K562 (cell line): Measurements from ENCODE around the gene ADCYAP1. TPM values are rescaled to one million over a fixed set of nuclear protein-coding genes. Genes with fewer than 3 reads are reported as not detected.

Experiments
- ATAC-seq: fragments of 200-7000 bp; cut with Tn5 transposase; 3 replicates; pipeline ENCODE4 v1.9.1; 2020; ENCODE audit warnings: moderate library complexity
- BruUV-seq: library from RNA; stranded (reverse); fragments of 400-500 nt; replicated peaks from 2 replicates; lab custom pipeline; 2021; lab: Mats Ljungman, UMichigan
- CTCF ChIA-PET: fragments of 300-600 bp; formaldehyde crosslinking; extraction: SDS; loops from one replicate; lab custom pipeline; 2021; ENCODE audit warnings: low intra/inter-chr PET ratio; lab: Yijun Ruan, JAX
- POLR2A ChIA-PET: fragments of 300-600, 350-650 bp; sonication (Branson Sonifier 250); formaldehyde crosslinking; extraction: SDS; loops from one replicate; lab custom pipeline; 2021; ENCODE audit warnings: antibody characterized with exemption, inconsistent platforms; lab: Yijun Ruan, JAX
- DNase-seq, 4 experiments: peaks; one replicate each; pipeline versions ENCODE4 v3.0.0 to v3.0.0-alpha.2; 2011 to 2018; ENCODE audit warnings: low spot score in 3 of 4, mixed read lengths in 3 of 4; ENCODE audit errors: extremely low read depth in 1 of 4
- FAIRE-seq: peaks from 2 replicates; lab custom pipeline; 2011; peaks lifted over from hg19 to GRCh38; lab: Jason Lieb, UNC
- H2AFZ ChIP-seq: 2 replicates; pipeline ENCODE4 v1.6.0; 2011; ENCODE audit warnings: low read depth, low read length, control low read depth, inconsistent platforms
- H3K27ac ChIP-seq: fragments of 200-600 bp; 3 replicates; pipeline ENCODE4 v1.8.0; 2011; ENCODE audit warnings: low read depth, mild to moderate bottlenecking, control low read depth, inconsistent platforms, low read length, moderate library complexity, mixed read lengths; ENCODE audit errors: extremely low read depth
- H3K27me3 ChIP-seq, 2 experiments: fragments of 300-600 bp in 1 of 2; 2 replicates in 1 of 2; 3 replicates in 1 of 2; pipeline versions ENCODE4 v1.6.0 to v1.8.0; 2011; ENCODE audit warnings: inconsistent platforms in 2 of 2, low read length in 2 of 2, mild to moderate bottlenecking in 1 of 2, mixed read lengths in 1 of 2, moderate library complexity in 1 of 2; ENCODE audit not compliant: control insufficient read depth in 2 of 2, insufficient read depth in 2 of 2
- H3K36me3 ChIP-seq: fragments of 300-600 bp; 3 replicates; pipeline ENCODE4 v1.8.0; 2011; ENCODE audit warnings: mild to moderate bottlenecking, low read length, inconsistent platforms; ENCODE audit not compliant: control insufficient read depth, insufficient read depth
- H3K4me1 ChIP-seq, 2 experiments: fragments of 200-600 bp in 1 of 2; replicated peaks in 1 of 2; 2 replicates in 1 of 2; 3 replicates in 1 of 2; pipeline versions ENCODE4 v1.5.1 to v1.8.0; 2011; ENCODE audit warnings: inconsistent platforms in 2 of 2, low read length in 2 of 2, mild to moderate bottlenecking in 1 of 2, mixed read lengths in 1 of 2, moderate library complexity in 1 of 2; ENCODE audit not compliant: control insufficient read depth in 2 of 2, insufficient read depth in 2 of 2
- H3K4me2 ChIP-seq: 2 replicates; pipeline ENCODE4 v1.6.1; 2011; ENCODE audit warnings: low read length, control low read depth, inconsistent platforms, mixed read lengths; ENCODE audit not compliant: insufficient read depth
- H3K4me3 ChIP-seq: fragments of 200-600 bp; sonication (generic), shearing (Covaris generic); 2 replicates; pipeline ENCODE4 v1.5.1; 2016; ENCODE audit warnings: control low read depth, inconsistent platforms
- H3K79me2 ChIP-seq: fragments of 200-600 bp; 3 replicates; pipeline ENCODE4 v1.8.0; 2011; ENCODE audit warnings: low read length, inconsistent platforms; ENCODE audit not compliant: control insufficient read depth, insufficient read depth
- H3K9ac ChIP-seq, 2 experiments: 2 replicates each; pipeline versions ENCODE4 v1.6.0 to v1.6.1; 2011; ENCODE audit warnings: low read depth in 2 of 2, low read length in 2 of 2, control low read depth in 1 of 2, inconsistent platforms in 1 of 2, mild to moderate bottlenecking in 1 of 2, mixed read lengths in 1 of 2; ENCODE audit not compliant: insufficient read depth in 1 of 2
- H3K9me1 ChIP-seq: one replicate; pipeline ENCODE4 v1.6.0; 2011; ENCODE audit warnings: inconsistent platforms, mild to moderate bottlenecking, low read length, moderate library complexity; ENCODE audit not compliant: control insufficient read depth, insufficient read depth
- H3K9me3 ChIP-seq: replicated peaks from 2 replicates; pipeline ENCODE4 v1.5.1; 2011; ENCODE audit warnings: low read depth, low read length, inconsistent platforms; ENCODE audit not compliant: control insufficient read depth, insufficient read depth
- H4K20me1 ChIP-seq: replicated peaks from 2 replicates; pipeline ENCODE4 v1.6.1; 2011; ENCODE audit warnings: low read length, inconsistent platforms, mixed read lengths; ENCODE audit not compliant: control insufficient read depth, insufficient read depth
- CREM ChIP-seq: IDR thresholded peaks from 2 replicates; pipeline ENCODE4 v1.6.1; 2014; ENCODE audit warnings: antibody characterized with exemption, low read depth
- EHMT2 ChIP-seq: fragments of 450-650 bp; IDR thresholded peaks from 2 replicates; pipeline ENCODE4 v1.6.1; 2018; ENCODE audit warnings: antibody characterized with exemption
- KAT2B ChIP-seq: IDR thresholded peaks from one replicate; pipeline ENCODE4 v1.6.1; 2012; ENCODE audit warnings: low read depth, mild to moderate bottlenecking, control low read depth, inconsistent platforms, low read length, moderate library complexity
- KLF10 ChIP-seq: fragments of 250-450 bp; sonication (Bioruptor Pico); IDR thresholded peaks from 2 replicates; pipeline ENCODE4 v1.6.1; 2021; ENCODE audit warnings: matching md5 sums
- MAFK ChIP-seq: IDR thresholded peaks from 2 replicates; pipeline ENCODE4 v1.6.1; 2011; ENCODE audit warnings: low read length, improper control_type of control experiment
- MEF2A ChIP-seq: IDR thresholded peaks from 2 replicates; pipeline ENCODE4 v1.6.1; 2011; ENCODE audit warnings: low read depth, mild to moderate bottlenecking, low read length, moderate library complexity; ENCODE audit not compliant: control insufficient read depth
- NCOA6 ChIP-seq: fragments of 450-650 bp; IDR thresholded peaks from 2 replicates; pipeline ENCODE4 v1.6.1; 2017; ENCODE audit warnings: mild to moderate bottlenecking
- RAD21 ChIP-seq, 2 experiments: fragments of 250-450 bp in 1 of 2; fragments of 450-650 bp in 1 of 2; sonication (Bioruptor Pico) in 1 of 2; formaldehyde crosslinking in 1 of 2; IDR thresholded peaks in 1 of 2; conservative IDR thresholded peaks in 1 of 2; 2 replicates each; pipeline versions ENCODE4 v1.4.0 to v1.8.0; 2020 to 2022; ENCODE audit warnings: mild to moderate bottlenecking in 2 of 2, moderate library complexity in 1 of 2
- SMC3 ChIP-seq: conservative IDR thresholded peaks from 2 replicates; pipeline ENCODE4 v1.6.1; 2011; ENCODE audit warnings: low read depth, low read length, improper control_type of control experiment; ENCODE audit not compliant: insufficient read depth
- SOX6 ChIP-seq: fragments of 450-650 bp; IDR thresholded peaks from 2 replicates; pipeline ENCODE4 v1.6.1; 2014; ENCODE audit warnings: mild to moderate bottlenecking
- TSC22D4 ChIP-seq: fragments of 450-650 bp; IDR thresholded peaks from 2 replicates; pipeline ENCODE4 v1.6.1; 2016; ENCODE audit warnings: missing genetic modification characterization, missing biosample characterization, control low read depth
- ZNF175 ChIP-seq: fragments of 200-800 bp; sonication (Bioruptor generic); IDR thresholded peaks from 2 replicates; pipeline ENCODE4 v1.6.1; 2016; ENCODE audit warnings: low read depth, mild to moderate bottlenecking, missing genetic modification characterization, missing compliant biosample characterization
- ZNF232 ChIP-seq: sonication (generic); formaldehyde crosslinking; IDR thresholded peaks from 2 replicates; pipeline ENCODE4 v1.8.0; 2022; ENCODE audit warnings: mild to moderate bottlenecking, missing genetic modification reagents
- WGBS: fragments of 100-300 bp; shearing (Covaris generic); methylation state at CpG from one replicate; pipeline ENCODE4 v1.1.6; 2016; ENCODE audit warnings: low coverage, mixed read lengths; ENCODE audit not compliant: insufficient coverage; ENCODE audit errors: missing lambda C conversion rate; 5-methylcytosine and 5-hydroxymethylcytosine counted together
- in situ Hi-C: fragments of 300-500 bp; cut with MboI; formaldehyde crosslinking; loops from 4 replicates; pipeline ENCODE4 v1.15.0; 2018; ENCODE audit warnings: inconsistent platforms, mixed read lengths
- intact Hi-C: fragments of 100-400 bp; cut with micrococcal nuclease; formaldehyde crosslinking; loops from 2 replicates; pipeline ENCODE4 v1.14.2; 2022
- polyA plus RNA-seq, 8 experiments: library from polyadenylated mRNA; depleted of rRNA in 4 of 8; stranded (reverse) in 5 of 8; unstranded in 3 of 8; fragments of >200 nt; fragmentation: Nextera tagmentation in 2 of 8; fragmentation: Illumina TruSeq in 1 of 8; extraction: Ambion mirVana in 2 of 8; extraction: Trizol in 1 of 8; gene quantifications; 2 replicates each; pipeline versions ENCODE4 v1.2.1 to v1.2.3, GENCODE V29; 2011 to 2014; ENCODE audit warnings: inconsistent platforms in 1 of 8, missing spikeins in 1 of 8
- total RNA-seq, 7 experiments: library from RNA; depleted of rRNA in 6 of 7; stranded (reverse); fragments of >200 nt in 6 of 7; fragmentation: Illumina TruSeq in 2 of 7; extraction: Trizol in 2 of 7; gene quantifications; 2 replicates each; pipeline versions ENCODE4 v1.2.1 to v1.2.3, GENCODE V29; 2011 to 2021; ENCODE audit warnings: low replicate concordance in 1 of 7
- TF ChIP-seq, protein P1 (sequence below): sonication (generic); formaldehyde crosslinking; IDR thresholded peaks from 2 replicates; pipeline ENCODE4 v1.9.0; 2022; ENCODE audit warnings: mild to moderate bottlenecking, missing genetic modification reagents
- TF ChIP-seq, protein P2 (sequence below), 2 experiments: fragments of 250-450 bp in 1 of 2; fragments of 450-650 bp in 1 of 2; sonication (Bioruptor Pico) in 1 of 2; IDR thresholded peaks; 2 replicates each; pipeline versions ENCODE4 v1.6.1 to v1.8.0; 2016 to 2021; ENCODE audit warnings: mild to moderate bottlenecking in 2 of 2, moderate library complexity in 2 of 2, missing compliant biosample characterization in 1 of 2, missing genetic modification characterization in 1 of 2
- TF ChIP-seq, protein P3 (sequence below), 2 experiments: fragments of 450-650 bp in 1 of 2; sonication (generic) in 1 of 2; formaldehyde crosslinking in 1 of 2; IDR thresholded peaks in 1 of 2; conservative IDR thresholded peaks in 1 of 2; 2 replicates each; pipeline versions ENCODE4 v1.6.1 to v1.8.1; 2016 to 2023; ENCODE audit warnings: mild to moderate bottlenecking in 2 of 2, moderate library complexity in 2 of 2, inconsistent platforms in 1 of 2, missing genetic modification reagents in 1 of 2
- TF ChIP-seq, protein P4 (sequence below): fragments of 250-450 bp; sonication (Bioruptor Pico); IDR thresholded peaks from 2 replicates; pipeline ENCODE4 v1.5.0; 2020; ENCODE audit warnings: mild to moderate bottlenecking
- TF ChIP-seq, protein P5 (sequence below), 2 experiments: fragments of 450-650 bp; conservative IDR thresholded peaks; 2 replicates each; pipeline ENCODE4 v1.6.1; 2017; ENCODE audit warnings: mild to moderate bottlenecking in 2 of 2, moderate library complexity in 2 of 2

ADCYAP1 gene
- total and polyA plus RNA-seq, 9 of the 15 experiments (the other 6 are each of a cell fraction or from before 2014, with no cell fraction given): 0.03 TPM; not detected in 8

DNA sequence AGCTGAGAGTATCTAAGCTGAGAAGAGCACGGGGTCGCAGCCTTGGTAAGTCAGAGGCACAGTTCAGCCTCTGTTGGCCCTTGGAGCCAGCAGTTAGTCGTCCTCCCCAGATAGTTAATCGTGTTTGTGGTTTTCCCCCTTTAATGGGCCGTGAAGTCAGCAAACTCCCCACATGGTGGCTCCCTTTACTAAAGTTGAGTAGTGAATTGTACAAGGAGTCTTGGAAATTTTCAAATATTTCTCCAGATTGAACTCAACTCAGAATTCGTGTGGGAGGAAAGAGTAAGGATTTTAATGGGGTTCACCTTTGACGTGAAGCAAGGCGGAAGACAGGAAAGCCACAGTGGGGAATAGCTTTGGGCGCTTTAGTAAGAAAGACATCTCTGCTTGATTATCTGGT lies 2.4 kb upstream of the ADCYAP1 start:
- FAIRE-seq: peak; percentile 85
- Histone ChIP-seq H3K4me2 (no peak overlapping the region), H3K9me1 (no peaks in the 10 kb centered on the region), H3K36me3 (no peaks in the 10 kb centered on the region), H3K79me2 (no peaks in the 10 kb centered on the region), H3K4me1 (peaks cover 0 to 26% of the 10 kb centered on the region in 2 experiments; a peak in 1 of 5 replicates), H3K4me3 (no peak overlapping the region), H3K9me3 (no peaks in the 10 kb centered on the region), H3K27me3 (peaks cover 31 to 44% of the 10 kb centered on the region in 2 experiments; a peak in 3 of 5 replicates), H2AFZ (no peak overlapping the region), H3K27ac (no peak overlapping the region), H3K9ac (no peak overlapping the region), H4K20me1 (no peaks in the 10 kb centered on the region)
- ChIA-PET POLR2A (no interaction called here), CTCF (interaction anchor here (0.6 to 1.2 kb wide), 4 partner anchors 160 to 1192 kb away, joined by 3 to 4 read pairs (median 3); no protein-coding TSS in a partner anchor)
- DNase-seq: peak in 2 of 4 experiments; percentile 50 to 52
- ATAC-seq: peak; percentile 82
- BruUV-seq: no TSS peak
- intact Hi-C loops (loop anchor here (2.0 kb wide), 2 partner anchors 59 to 161 kb away; no protein-coding TSS in a partner anchor), in situ Hi-C loops (no loop called here)
- WGBS: under 1% methylated on average over 9 of the region's 9 CpGs
- TF ChIP-seq, protein P1, sequence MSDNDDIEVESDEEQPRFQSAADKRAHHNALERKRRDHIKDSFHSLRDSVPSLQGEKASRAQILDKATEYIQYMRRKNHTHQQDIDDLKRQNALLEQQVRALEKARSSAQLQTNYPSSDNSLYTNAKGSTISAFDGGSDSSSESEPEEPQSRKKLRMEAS: no peak
- TF ChIP-seq MEF2A (no peak), ZNF232 (CRISPR knock-in tag) (no peak), KLF10 (CRISPR knock-in tag) (no peak), KAT2B (no peak), CREM (0 out of 2 replicates have a peak, but pooled peaks have one; percentile 8), EHMT2 (0 out of 2 replicates have a peak, but pooled peaks have one; percentile 26), SOX6 (no peak), NCOA6 (no peak), ZNF175 (CRISPR knock-in tag) (no peak), TSC22D4 (tag) (no peak), RAD21 (CRISPR knock-in tag; conservative IDR thresholded peaks at IDR 0.05 in 1 of 2, IDR thresholded peaks at IDR 0.05 in 1 of 2) (peak; percentile 89), MAFK (no peak), SMC3 (peak; percentile 43; the same call in 1 of the 2 replicates)
- TF ChIP-seq, protein P2, sequence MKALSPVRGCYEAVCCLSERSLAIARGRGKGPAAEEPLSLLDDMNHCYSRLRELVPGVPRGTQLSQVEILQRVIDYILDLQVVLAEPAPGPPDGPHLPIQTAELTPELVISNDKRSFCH (CRISPR knock-in tag; IDR thresholded peaks at IDR 0.05): no peak
- TF ChIP-seq, protein P2 (tag; IDR thresholded peaks at IDR 0.05): no peak
- TF ChIP-seq, protein P3, sequence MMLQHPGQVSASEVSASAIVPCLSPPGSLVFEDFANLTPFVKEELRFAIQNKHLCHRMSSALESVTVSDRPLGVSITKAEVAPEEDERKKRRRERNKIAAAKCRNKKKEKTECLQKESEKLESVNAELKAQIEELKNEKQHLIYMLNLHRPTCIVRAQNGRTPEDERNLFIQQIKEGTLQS (IDR thresholded peaks at IDR 0.05): no peak
- TF ChIP-seq, protein P3 (CRISPR knock-in tag; conservative IDR thresholded peaks at IDR 0.05): no peak
- TF ChIP-seq, protein P4, sequence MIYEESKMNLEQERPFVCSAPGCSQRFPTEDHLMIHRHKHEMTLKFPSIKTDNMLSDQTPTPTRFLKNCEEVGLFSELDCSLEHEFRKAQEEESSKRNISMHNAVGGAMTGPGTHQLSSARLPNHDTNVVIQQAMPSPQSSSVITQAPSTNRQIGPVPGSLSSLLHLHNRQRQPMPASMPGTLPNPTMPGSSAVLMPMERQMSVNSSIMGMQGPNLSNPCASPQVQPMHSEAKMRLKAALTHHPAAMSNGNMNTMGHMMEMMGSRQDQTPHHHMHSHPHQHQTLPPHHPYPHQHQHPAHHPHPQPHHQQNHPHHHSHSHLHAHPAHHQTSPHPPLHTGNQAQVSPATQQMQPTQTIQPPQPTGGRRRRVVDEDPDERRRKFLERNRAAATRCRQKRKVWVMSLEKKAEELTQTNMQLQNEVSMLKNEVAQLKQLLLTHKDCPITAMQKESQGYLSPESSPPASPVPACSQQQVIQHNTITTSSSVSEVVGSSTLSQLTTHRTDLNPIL (CRISPR knock-in tag): no peak
- TF ChIP-seq, protein P5, sequence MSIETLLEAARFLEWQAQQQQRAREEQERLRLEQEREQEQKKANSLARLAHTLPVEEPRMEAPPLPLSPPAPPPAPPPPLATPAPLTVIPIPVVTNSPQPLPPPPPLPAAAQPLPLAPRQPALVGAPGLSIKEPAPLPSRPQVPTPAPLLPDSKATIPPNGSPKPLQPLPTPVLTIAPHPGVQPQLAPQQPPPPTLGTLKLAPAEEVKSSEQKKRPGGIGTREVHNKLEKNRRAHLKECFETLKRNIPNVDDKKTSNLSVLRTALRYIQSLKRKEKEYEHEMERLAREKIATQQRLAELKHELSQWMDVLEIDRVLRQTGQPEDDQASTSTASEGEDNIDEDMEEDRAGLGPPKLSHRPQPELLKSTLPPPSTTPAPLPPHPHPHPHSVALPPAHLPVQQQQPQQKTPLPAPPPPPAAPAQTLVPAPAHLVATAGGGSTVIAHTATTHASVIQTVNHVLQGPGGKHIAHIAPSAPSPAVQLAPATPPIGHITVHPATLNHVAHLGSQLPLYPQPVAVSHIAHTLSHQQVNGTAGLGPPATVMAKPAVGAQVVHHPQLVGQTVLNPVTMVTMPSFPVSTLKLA (conservative IDR thresholded peaks at IDR 0.05): no peak
